Left renal cortex interstitium (tissue), 4 donors: ENCODE measurements around the gene CDIP1. TPM values are rescaled to one million over a fixed set of nuclear protein-coding genes. Genes with fewer than 3 reads are reported as not detected.
A peak's percentile ranks its signal among the peaks of the same experiment; 100 is the strongest.
"Not testable (repeated sequence)": the region's sequence is repeated elsewhere in the genome, so short reads cannot be mapped to it uniquely, and the experiment has no call there.

Experiments
- DNase-seq, 4 donors: peaks; one replicate each; pipeline ENCODE4 v3.0.0-alpha.2; 2013; ENCODE audit warnings: low read depth in 4 of 4, low spot score in 2 of 4, missing footprints in 1 of 4
- polyA plus RNA-seq, 4 donors: library from polyadenylated mRNA; unstranded; fragments of 120-200 nt; gene quantifications; one replicate each; pipeline ENCODE4 v1.2.1, GENCODE V29; 2013; ENCODE audit not compliant: insufficient read length in 4 of 4

The CDIP1 gene
- polyA plus RNA-seq = 10 to 100 TPM; 28.0 to 30.7 (median 30.6) TPM

- peak; percentile 78 to 88 (median 84) for DNase-seq
Observed at GRCh38 chr16:4538350-4539235, at the start of gene CDIP1. CDIP1 (minus strand) TSS chr16:4538773; CDS start chr16:4514130, 24,643 bp downstream.

GRCh38 chr16:4586291-4586690 is 47.7 kb upstream of the CDIP1 start:
- DNase-seq = no peak

GRCh38 chr16:4583906-4584305 is 45.3 kb upstream of the CDIP1 start:
- no peak for DNase-seq

- DNase-seq = no peak
Observed at GRCh38 chr16:4580250-4580649, 41.7 kb upstream of the CDIP1 start.

GRCh38 chr16:4578961-4579530 is 40.5 kb upstream of the CDIP1 start:
- no peak for DNase-seq

- no peak for DNase-seq
Observed at GRCh38 chr16:4576008-4576407, 37.4 kb upstream of the CDIP1 start.

- DNase-seq = no peak
Observed at GRCh38 chr16:4574919-4575705, 36.5 kb upstream of the CDIP1 start.

GRCh38 chr16:4573926-4574325 is 35.4 kb upstream of the CDIP1 start:
- DNase-seq = not testable (repeated sequence)

GRCh38 chr16:4572715-4573114 is 34.1 kb upstream of the CDIP1 start:
- peak in 2 of 4 donors; percentile 41 to 55 for DNase-seq

GRCh38 chr16:4570688-4571321 is 32.2 kb upstream of the CDIP1 start:
- DNase-seq = no peak

GRCh38 chr16:4570086-4570485 is 31.5 kb upstream of the CDIP1 start:
- DNase-seq = no peak

GRCh38 chr16:4566144-4566543 is 27.6 kb upstream of the CDIP1 start:
- DNase-seq = no peak

GRCh38 chr16:4564661-4565267 is 26.2 kb upstream of the CDIP1 start:
- DNase-seq = no peak

GRCh38 chr16:4561596-4561995 is 23.0 kb upstream of the CDIP1 start:
- DNase-seq = no peak

- DNase-seq = no peak
Observed at GRCh38 chr16:4557973-4558372, 19.4 kb upstream of the CDIP1 start.

GRCh38 chr16:4556580-4556979 is 18.0 kb upstream of the CDIP1 start:
- DNase-seq = no peak

- DNase-seq = no peak
Observed at GRCh38 chr16:4556112-4556511, 17.5 kb upstream of the CDIP1 start, which contains the start of gene C16orf96. C16orf96 (plus strand) TSS chr16:4556340; CDS start chr16:4556490, 150 bp downstream.

GRCh38 chr16:4552541-4552940 is 14.0 kb upstream of the CDIP1 start:
- no peak for DNase-seq

GRCh38 chr16:4550591-4550990 is 12.0 kb upstream of the CDIP1 start:
- no peak for DNase-seq

- DNase-seq = no peak
Observed at GRCh38 chr16:4548124-4548523, 9.6 kb upstream of the CDIP1 start.
